Liver (tissue), 9 donors: ENCODE measurements around the gene HTR3C. TPM values are rescaled to one million over a fixed set of nuclear protein-coding genes. Genes with fewer than 3 reads are reported as not detected.

Source experiments
- DNase-seq: peaks from one replicate; pipeline ENCODE4 v3.0.0-alpha.2; 2017; ENCODE audit warnings: low spot score
- H3K27ac ChIP-seq, 2 donors: one replicate each; pipeline ENCODE4 v1.7.0; 2013; ENCODE audit warnings: inconsistent platforms in 2 of 2, low read length in 2 of 2, control low read depth in 1 of 2, low read depth in 1 of 2, mild to moderate bottlenecking in 1 of 2
- H3K27me3 ChIP-seq, 4 donors: one replicate each; pipeline versions ENCODE4 v1.6.1 to v1.7.0; 2013; ENCODE audit warnings: low read length in 3 of 4, inconsistent platforms in 1 of 4, mild to moderate bottlenecking in 1 of 4, moderate library complexity in 1 of 4; ENCODE audit not compliant: control insufficient read depth in 4 of 4, insufficient read depth in 4 of 4
- H3K36me3 ChIP-seq, 4 donors: one replicate each; pipeline versions ENCODE4 v1.6.1 to v1.7.0; 2013; ENCODE audit warnings: low read length in 3 of 4, mild to moderate bottlenecking in 3 of 4, low read depth in 1 of 4, moderate library complexity in 1 of 4; ENCODE audit not compliant: control insufficient read depth in 4 of 4, insufficient read depth in 3 of 4
- H3K4me1 ChIP-seq, 4 donors: one replicate each; pipeline versions ENCODE4 v1.6.1 to v1.7.0; 2013; ENCODE audit warnings: low read length in 3 of 4, mild to moderate bottlenecking in 3 of 4, moderate library complexity in 1 of 4; ENCODE audit not compliant: control insufficient read depth in 4 of 4, insufficient read depth in 4 of 4
- H3K4me3 ChIP-seq, 3 donors: one replicate each; pipeline versions ENCODE4 v1.6.1 to v1.7.0; 2013; ENCODE audit warnings: low read length in 3 of 3, control low read depth in 1 of 3, low read depth in 1 of 3, mild to moderate bottlenecking in 1 of 3
- H3K9ac ChIP-seq, 2 donors: one replicate each; pipeline ENCODE4 v1.7.0; 2013; ENCODE audit warnings: low read length in 2 of 2, mild to moderate bottlenecking in 2 of 2, moderate library complexity in 2 of 2, control low read depth in 1 of 2, low read depth in 1 of 2
- H3K9me3 ChIP-seq, 4 donors: one replicate each; pipeline versions ENCODE4 v1.6.1 to v1.7.0; 2013; ENCODE audit warnings: low read length in 3 of 4; ENCODE audit not compliant: control insufficient read depth in 4 of 4
- ATF3 ChIP-seq: IDR thresholded peaks from 2 replicates; pipeline ENCODE4 v1.6.1; 2016; ENCODE audit warnings: antibody characterized with exemption
- EGR1 ChIP-seq, 2 donors: IDR thresholded peaks; 2 replicates each; pipeline ENCODE4 v1.6.1; 2016 to 2018; ENCODE audit warnings: antibody characterized with exemption in 2 of 2, low read depth in 2 of 2
- FOXA1 ChIP-seq: IDR thresholded peaks from 2 replicates; pipeline ENCODE4 v1.6.1; 2016; ENCODE audit warnings: antibody characterized with exemption
- FOXA2 ChIP-seq: IDR thresholded peaks from 2 replicates; pipeline ENCODE4 v1.6.1; 2016; ENCODE audit warnings: antibody characterized with exemption
- GABPA ChIP-seq, 2 donors: IDR thresholded peaks in 1 of 2; conservative IDR thresholded peaks in 1 of 2; 2 replicates each; pipeline ENCODE4 v1.6.1; 2016; ENCODE audit warnings: antibody characterized with exemption in 2 of 2, mild to moderate bottlenecking in 1 of 2, moderate library complexity in 1 of 2
- HNF4A ChIP-seq, 2 donors: conservative IDR thresholded peaks; 2 replicates each; pipeline ENCODE4 v1.6.1; 2016; ENCODE audit warnings: antibody characterized with exemption in 2 of 2, mild to moderate bottlenecking in 2 of 2
- JUND ChIP-seq, 2 donors: IDR thresholded peaks; 2 replicates each; pipeline ENCODE4 v1.6.1; 2016; ENCODE audit warnings: antibody characterized with exemption in 2 of 2
- NR2F2 ChIP-seq: IDR thresholded peaks from 2 replicates; pipeline ENCODE4 v1.6.1; 2016; ENCODE audit warnings: antibody characterized with exemption
- RAD21 ChIP-seq, 2 donors: IDR thresholded peaks; 2 replicates each; pipeline ENCODE4 v1.6.1; 2016; ENCODE audit warnings: antibody characterized with exemption in 2 of 2, mild to moderate bottlenecking in 2 of 2
- REST ChIP-seq: IDR thresholded peaks from 2 replicates; pipeline ENCODE4 v1.6.1; 2016; ENCODE audit warnings: antibody characterized with exemption, mild to moderate bottlenecking
- RXRA ChIP-seq, 2 donors: IDR thresholded peaks; 2 replicates each; pipeline ENCODE4 v1.6.1; 2017 to 2018; ENCODE audit warnings: antibody characterized with exemption in 2 of 2, mild to moderate bottlenecking in 1 of 2
- SP1 ChIP-seq: IDR thresholded peaks from 2 replicates; pipeline ENCODE4 v1.6.1; 2018; ENCODE audit warnings: antibody characterized with exemption, mild to moderate bottlenecking
- TAF1 ChIP-seq: conservative IDR thresholded peaks from 2 replicates; pipeline ENCODE4 v1.6.1; 2016; ENCODE audit warnings: antibody characterized with exemption, mild to moderate bottlenecking
- YY1 ChIP-seq: IDR thresholded peaks from 2 replicates; pipeline ENCODE4 v1.6.1; 2016; ENCODE audit warnings: antibody characterized with exemption, mild to moderate bottlenecking
- ZBTB33 ChIP-seq: IDR thresholded peaks from 2 replicates; pipeline ENCODE4 v1.6.1; 2016; ENCODE audit warnings: antibody characterized with exemption
- WGBS: extraction: QIAGEN DNeasy Blood & Tissue Kit; methylation state at CpG from one replicate; pipeline ENCODE4 v1.1.7; 2013; 5-methylcytosine and 5-hydroxymethylcytosine counted together
- polyA plus RNA-seq, 2 donors: library from polyadenylated mRNA; stranded (reverse) in 1 of 2; unstranded in 1 of 2; fragments of 200-250 nt in 1 of 2; fragments of >200 nt in 1 of 2; fragmentation: Nextera tagmentation in 1 of 2; extraction: Ambion mirVana in 1 of 2; gene quantifications; one replicate each; pipeline versions ENCODE4 v1.2.1 to v1.2.3, GENCODE V29; 2013 to 2015
- total RNA-seq, 2 donors: library from RNA; depleted of rRNA; stranded (reverse); fragments of >200 nt; gene quantifications; one replicate each; pipeline ENCODE4 v1.2.3, GENCODE V29; 2014
- donor health status: healthy.
- donor health status: healthy.
- donor health status: healthy.
- donor health status: healthy.
- donor health status: healthy.

HTR3C gene
- total and polyA plus RNA-seq, 4 donors, result not detected

DNA sequence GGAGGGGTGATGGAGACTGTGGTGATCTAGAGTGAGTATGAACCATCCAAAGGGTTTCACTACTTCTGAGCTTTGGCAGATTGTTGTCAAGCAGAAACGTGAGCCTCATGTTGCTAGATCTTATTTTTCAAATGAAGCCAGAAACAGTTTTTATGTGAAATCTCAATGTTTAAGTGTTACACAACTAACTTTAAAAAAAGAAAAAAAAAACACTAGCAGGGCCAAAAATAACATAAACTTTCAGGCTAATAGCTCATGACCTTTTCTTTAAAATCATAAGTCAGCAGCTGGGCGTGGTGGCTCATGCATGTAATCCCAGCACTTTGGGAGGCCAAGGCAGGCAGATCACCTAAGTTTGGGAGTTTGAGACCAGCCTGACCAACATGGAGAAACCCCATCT lies 23.4 kb upstream of the HTR3C start:
- Histone ChIP-seq H3K4me1 (no peaks in the 10 kb centered on the region), H3K9me3 (no peaks in the 10 kb centered on the region), H3K27me3 (no peaks in the 10 kb centered on the region), H3K27ac (no peak overlapping the region), H3K36me3 (no peaks in the 10 kb centered on the region), H3K4me3 (no peak overlapping the region), H3K9ac (no peak overlapping the region)
- 65% methylated on average over 2 of the region's 2 CpGs for WGBS
- no peak for DNase-seq
- no peak for TF ChIP-seq ATF3
- TF ChIP-seq RAD21 (IDR thresholded peaks at IDR 0.05), result no peak
- no peak for TF ChIP-seq GABPA (IDR thresholded peaks at IDR 0.05 in 1 of 2, conservative IDR thresholded peaks at IDR 0.05 in 1 of 2)
- no peak for TF ChIP-seq ZBTB33
- no peak for TF ChIP-seq FOXA2
- no peak for TF ChIP-seq YY1
- no peak for TF ChIP-seq EGR1 (IDR thresholded peaks at IDR 0.05; ENCODE audit: low read depth in 2 of 2)
- TF ChIP-seq SP1, result no peak
- TF ChIP-seq NR2F2, result no peak
- no peak for TF ChIP-seq JUND (IDR thresholded peaks at IDR 0.05)
- TF ChIP-seq FOXA1, result no peak
- TF ChIP-seq HNF4A (conservative IDR thresholded peaks at IDR 0.05), result no peak

DNA sequence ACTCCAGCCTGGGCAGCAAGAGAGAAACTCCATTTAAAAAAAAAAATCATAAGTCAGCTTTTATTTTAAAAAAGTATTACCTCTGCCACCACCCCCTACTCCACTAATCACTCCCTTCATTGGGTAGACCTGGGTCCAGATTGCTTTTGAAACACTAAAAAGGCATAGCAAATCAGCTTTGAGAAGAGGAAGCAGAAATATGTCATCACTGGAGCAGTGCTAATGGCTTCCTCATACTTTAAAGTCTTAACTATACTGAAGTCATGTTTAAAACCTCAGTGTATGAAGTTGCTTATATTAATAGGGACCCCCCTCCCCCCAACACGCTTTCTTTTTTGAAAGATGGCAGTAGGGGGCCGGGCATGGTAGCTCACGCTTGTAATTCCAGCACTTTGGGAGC lies 22.3 kb upstream of the HTR3C start:
- Histone ChIP-seq H3K9me3 (no peaks in the 10 kb centered on the region), H3K4me3 (no peak overlapping the region), H3K36me3 (no peaks in the 10 kb centered on the region), H3K9ac (no peak overlapping the region), H3K27me3 (no peaks in the 10 kb centered on the region), H3K27ac (no peak overlapping the region), H3K4me1 (no peaks in the 10 kb centered on the region)
- WGBS, result 76% methylated on average over 3 of the region's 3 CpGs
- TF ChIP-seq FOXA1 (no peak), RXRA (IDR thresholded peaks at IDR 0.05) (no peak)
- DNase-seq, result no peak

DNA sequence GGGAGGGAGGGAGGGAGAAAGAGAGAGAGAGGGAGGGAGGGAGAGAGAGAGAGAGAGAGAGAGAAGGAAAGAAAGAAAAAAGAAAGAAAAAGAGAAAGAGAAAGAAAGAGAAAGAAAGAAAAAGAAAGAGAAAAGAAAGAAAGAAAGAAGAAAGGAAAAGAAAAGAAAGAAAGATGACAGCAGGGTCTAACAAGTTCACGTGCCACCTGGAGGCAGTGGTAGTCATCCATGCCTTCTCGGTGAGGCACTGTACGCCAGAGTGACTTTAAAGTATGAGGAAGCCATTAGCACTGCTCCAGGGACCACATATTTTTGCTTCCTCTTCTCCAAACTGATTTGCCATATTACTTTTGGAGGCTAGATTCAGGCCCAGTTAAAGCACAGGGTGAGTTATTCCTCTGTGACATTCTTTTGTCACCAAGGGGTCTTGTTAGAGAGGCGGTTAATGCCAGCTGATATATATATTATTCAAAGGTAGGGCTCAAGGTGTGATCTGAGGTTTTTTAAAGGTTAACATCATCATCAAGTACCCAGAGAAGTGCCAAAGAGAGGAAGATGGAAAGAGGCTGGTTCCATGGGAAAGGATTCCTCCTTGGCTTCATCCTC lies 21.6 kb upstream of the HTR3C start, which contains the start of gene HTR3D:
TSS of gene HTR3D (plus strand) at position 556 of the 606 bp plus-strand sequence. CDS start at position 556, 0 bp downstream.
- no peaks in the 10 kb centered on the region for H3K9me3 ChIP-seq
- H3K27ac ChIP-seq, result no peak within 1 kb of the TSS
- H3K9ac ChIP-seq, result no peak within 1 kb of the TSS
- DNase-seq, result no peak
- no peak within 1 kb of the TSS for H3K4me3 ChIP-seq
- no peaks in the 10 kb centered on the region for H3K36me3 ChIP-seq
- H3K4me1 ChIP-seq, result no peaks in the 10 kb centered on the region
- no peaks in the 10 kb centered on the region for H3K27me3 ChIP-seq
- TF ChIP-seq JUND (IDR thresholded peaks at IDR 0.05), result no peak
- no peak for TF ChIP-seq FOXA1
- no peak for TF ChIP-seq YY1
- no peak for TF ChIP-seq FOXA2
- no peak for TF ChIP-seq RXRA (IDR thresholded peaks at IDR 0.05)
- TF ChIP-seq ZBTB33, result no peak
- no peak for TF ChIP-seq HNF4A (conservative IDR thresholded peaks at IDR 0.05)
- TF ChIP-seq RAD21 (IDR thresholded peaks at IDR 0.05), result no peak
- no peak for TF ChIP-seq TAF1
- no peak for TF ChIP-seq REST
- TF ChIP-seq GABPA (IDR thresholded peaks at IDR 0.05 in 1 of 2, conservative IDR thresholded peaks at IDR 0.05 in 1 of 2), result no peak
- 72% methylated on average over 4 of the region's 4 CpGs for WGBS
